Measurements from ENCODE around the gene ANO5. TPM values are rescaled to one million over a fixed set of nuclear protein-coding genes. Genes with fewer than 3 reads are reported as not detected.

ANO5 gene, protein sequence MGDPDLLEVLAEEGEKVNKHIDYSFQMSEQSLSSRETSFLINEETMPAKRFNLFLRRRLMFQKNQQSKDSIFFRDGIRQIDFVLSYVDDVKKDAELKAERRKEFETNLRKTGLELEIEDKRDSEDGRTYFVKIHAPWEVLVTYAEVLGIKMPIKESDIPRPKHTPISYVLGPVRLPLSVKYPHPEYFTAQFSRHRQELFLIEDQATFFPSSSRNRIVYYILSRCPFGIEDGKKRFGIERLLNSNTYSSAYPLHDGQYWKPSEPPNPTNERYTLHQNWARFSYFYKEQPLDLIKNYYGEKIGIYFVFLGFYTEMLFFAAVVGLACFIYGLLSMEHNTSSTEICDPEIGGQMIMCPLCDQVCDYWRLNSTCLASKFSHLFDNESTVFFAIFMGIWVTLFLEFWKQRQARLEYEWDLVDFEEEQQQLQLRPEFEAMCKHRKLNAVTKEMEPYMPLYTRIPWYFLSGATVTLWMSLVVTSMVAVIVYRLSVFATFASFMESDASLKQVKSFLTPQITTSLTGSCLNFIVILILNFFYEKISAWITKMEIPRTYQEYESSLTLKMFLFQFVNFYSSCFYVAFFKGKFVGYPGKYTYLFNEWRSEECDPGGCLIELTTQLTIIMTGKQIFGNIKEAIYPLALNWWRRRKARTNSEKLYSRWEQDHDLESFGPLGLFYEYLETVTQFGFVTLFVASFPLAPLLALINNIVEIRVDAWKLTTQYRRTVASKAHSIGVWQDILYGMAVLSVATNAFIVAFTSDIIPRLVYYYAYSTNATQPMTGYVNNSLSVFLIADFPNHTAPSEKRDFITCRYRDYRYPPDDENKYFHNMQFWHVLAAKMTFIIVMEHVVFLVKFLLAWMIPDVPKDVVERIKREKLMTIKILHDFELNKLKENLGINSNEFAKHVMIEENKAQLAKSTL
- total RNA-seq = 2.3 and 4.7 TPM in 2 replicates

GRCh38 chr11:22192642-22193347, at the start of gene ANO5:
Gene ANO5, plus strand, starts transcription at chr11:22193085. Its CDS starts 408 bp downstream, at chr11:22193493.
- DNase-seq (ENCODE audit: low read depth, low spot score) = no peak

DNA sequence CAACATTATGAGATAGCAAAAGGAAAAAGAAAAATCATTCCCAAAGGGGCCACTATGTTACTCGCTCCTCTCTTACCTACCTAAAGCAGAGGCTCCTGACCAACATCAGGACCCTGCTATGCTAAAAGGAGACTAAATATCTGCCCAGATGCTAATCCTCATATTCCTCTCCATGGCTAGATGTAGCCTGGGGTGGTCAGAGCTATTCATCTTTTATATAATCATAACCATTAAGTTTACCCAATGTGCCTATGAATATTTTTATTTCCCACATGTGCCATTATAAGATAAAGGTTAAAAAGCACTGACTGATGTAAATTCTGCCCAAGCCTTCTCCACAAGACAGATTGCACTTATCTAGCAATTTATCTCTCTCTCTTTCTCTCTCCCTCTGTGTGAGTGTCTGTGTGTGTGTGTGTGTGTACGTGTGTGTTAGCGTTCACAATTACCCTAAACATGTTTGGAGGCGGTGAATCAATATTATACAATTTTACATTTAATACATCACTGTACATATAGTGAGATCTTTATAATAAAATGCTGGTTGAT, 41.2 kb upstream of the ANO5 start:
- no peak for DNase-seq (ENCODE audit: low read depth, low spot score)

GRCh38 chr11:22157531-22157930, 35.4 kb upstream of the ANO5 start:
- no peak for DNase-seq (ENCODE audit: low read depth, low spot score)

- no peak for DNase-seq (ENCODE audit: low read depth, low spot score)
Observed at GRCh38 chr11:22161489-22161888, 31.4 kb upstream of the ANO5 start.

DNA sequence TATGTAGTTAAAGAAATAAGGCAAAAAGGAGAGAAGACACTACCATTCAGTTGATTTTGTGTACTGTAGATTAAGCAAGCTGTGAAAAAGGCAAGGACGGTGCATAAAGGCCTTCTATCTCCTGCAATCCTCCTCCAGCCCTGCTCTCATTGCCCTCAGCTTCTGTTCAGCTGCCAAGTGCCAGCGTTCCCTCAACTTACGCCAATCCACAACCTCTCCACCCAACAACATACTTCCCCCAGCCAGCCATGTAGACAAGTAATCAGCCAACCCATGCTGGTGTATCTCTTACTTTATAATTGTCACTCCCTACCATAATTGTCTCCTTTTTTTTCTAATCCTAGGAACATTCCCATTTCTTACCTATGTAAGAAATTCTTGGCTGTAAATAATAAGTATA, 30.1 kb upstream of the ANO5 start:
- DNase-seq (ENCODE audit: low read depth, low spot score) = no peak

DNA sequence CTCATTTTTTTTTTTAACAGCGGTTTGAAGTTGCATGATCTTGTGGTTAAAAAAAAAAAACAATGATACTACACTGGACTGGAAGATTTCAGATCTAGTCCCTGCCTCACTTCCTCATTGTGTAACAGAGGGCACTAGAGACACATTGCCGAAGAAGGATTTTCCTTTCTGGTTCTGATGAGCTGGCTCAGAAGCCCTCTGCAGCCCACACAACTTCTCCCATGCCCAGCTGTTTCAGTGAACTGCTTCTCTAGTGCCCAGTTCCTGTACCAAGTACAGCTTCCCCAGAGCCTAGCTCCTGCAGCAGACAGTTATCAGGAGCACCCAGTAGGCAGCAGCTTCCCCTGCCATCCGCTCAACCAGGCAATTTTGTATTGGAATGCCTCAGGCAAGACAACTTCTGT, 29.5 kb upstream of the ANO5 start:
- DNase-seq (ENCODE audit: low read depth, low spot score) = no peak

GRCh38 chr11:22165087-22165486, 27.8 kb upstream of the ANO5 start:
- DNase-seq (ENCODE audit: low read depth, low spot score) = no peak

DNA sequence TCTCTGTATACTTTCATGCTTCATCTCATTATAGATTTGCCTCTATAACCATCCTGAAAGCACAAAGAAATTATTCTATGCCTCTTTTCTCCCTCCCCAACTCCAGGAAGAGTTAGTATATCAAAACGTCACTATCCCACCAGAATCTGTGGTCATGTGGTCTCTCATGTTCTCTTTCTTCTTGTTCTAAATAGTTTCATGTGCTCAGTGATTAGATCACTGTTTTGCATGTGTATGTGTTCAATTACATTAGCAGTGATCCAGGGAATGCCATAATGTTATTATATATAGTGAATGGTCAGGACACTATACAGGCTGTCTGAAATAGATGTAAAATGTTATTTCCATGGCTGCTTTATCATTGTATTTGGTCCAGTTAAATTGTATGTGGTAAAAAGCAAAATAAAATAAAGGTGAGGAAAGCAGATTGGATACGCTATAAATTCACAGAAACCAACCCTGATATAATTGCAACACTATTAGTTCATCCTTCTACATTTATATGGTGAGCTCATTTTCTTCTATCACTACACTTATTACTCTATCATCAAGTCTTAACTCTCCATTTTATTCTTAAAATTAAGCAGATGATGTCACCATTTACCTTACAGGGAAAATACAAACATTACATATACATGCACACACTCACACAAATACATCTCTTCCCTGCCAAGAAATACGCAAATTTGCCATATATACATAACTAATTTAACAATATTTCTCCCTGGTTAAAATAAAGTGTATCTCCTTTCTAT, 26.9 kb upstream of the ANO5 start:
- DNase-seq (ENCODE audit: low read depth, low spot score) = no peak

- DNase-seq (ENCODE audit: low read depth, low spot score) = no peak
Observed at GRCh38 chr11:22169833-22170232, 23.1 kb upstream of the ANO5 start.

DNA sequence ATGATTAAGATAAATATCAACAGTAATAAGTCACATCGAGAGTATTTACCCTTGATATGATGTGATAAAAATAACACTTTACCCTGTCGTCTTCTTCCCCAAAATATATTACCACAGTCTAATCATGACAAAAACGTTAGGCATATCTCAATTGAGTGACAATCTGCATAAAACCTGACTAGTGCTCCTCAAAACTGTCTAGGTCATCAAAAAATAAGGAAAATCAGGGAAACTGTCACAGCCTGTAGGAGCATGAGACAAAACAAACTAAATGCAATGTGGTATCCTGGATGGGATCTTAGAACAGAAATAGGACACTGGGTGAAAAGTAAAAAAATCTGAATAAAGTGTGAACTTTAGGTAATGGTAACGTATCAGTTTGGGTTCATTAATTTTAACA, 19.4 kb upstream of the ANO5 start:
- DNase-seq (ENCODE audit: low read depth, low spot score) = no peak

- no peak for DNase-seq (ENCODE audit: low read depth, low spot score)
Observed at GRCh38 chr11:22177186-22177585, 15.7 kb upstream of the ANO5 start.

DNA sequence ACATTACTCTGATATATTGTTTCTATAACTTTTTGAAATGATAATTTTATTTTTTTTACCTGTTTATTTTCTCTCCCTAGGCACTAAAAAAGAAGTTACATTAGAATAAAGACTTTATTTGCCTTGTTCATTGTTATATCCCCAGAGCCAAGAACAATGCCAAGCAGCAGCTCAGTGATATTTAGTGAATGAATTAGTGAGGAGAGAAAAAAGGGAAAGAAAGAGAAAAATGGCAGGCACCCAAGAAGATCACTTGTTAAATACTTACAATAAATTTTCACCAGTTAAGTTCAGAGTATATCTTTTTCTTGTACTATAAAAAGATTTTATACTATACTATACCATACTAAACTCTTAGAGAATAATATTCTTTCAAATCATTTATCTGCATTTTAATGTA, 13.3 kb upstream of the ANO5 start:
- DNase-seq (ENCODE audit: low read depth, low spot score) = no peak

- no peak for DNase-seq (ENCODE audit: low read depth, low spot score)
Observed at GRCh38 chr11:22180131-22180530, 12.8 kb upstream of the ANO5 start.

- DNase-seq (ENCODE audit: low read depth, low spot score) = no peak
Observed at GRCh38 chr11:22189660-22190059, 3.2 kb upstream of the ANO5 start.

- DNase-seq (ENCODE audit: low read depth, low spot score) = no peak
Observed at GRCh38 chr11:22190827-22191463, 1.9 kb upstream of the ANO5 start.

DNA sequence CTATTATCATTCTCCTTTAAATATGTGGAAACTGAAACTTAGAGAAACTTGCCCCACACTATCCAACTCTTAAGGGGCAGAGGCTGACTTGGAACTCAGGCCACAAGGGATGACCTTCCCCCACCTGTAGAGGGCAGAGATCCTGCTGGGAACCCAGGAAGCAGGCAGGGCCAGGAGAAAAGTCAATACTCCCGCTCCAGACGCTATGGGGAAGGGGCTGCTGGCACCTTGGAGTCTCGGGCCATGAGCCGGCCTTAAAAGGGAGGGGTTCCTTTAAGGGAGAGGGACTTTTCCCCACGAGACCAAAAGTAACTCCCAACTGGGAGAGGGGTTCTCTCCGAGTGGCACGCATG, 620 bp upstream of the ANO5 start:
- DNase-seq (ENCODE audit: low read depth, low spot score) = no peak

GRCh38 chr11:22193348-22194051, 615 bp downstream of the ANO5 start:
- DNase-seq (ENCODE audit: low read depth, low spot score) = no peak

DNA sequence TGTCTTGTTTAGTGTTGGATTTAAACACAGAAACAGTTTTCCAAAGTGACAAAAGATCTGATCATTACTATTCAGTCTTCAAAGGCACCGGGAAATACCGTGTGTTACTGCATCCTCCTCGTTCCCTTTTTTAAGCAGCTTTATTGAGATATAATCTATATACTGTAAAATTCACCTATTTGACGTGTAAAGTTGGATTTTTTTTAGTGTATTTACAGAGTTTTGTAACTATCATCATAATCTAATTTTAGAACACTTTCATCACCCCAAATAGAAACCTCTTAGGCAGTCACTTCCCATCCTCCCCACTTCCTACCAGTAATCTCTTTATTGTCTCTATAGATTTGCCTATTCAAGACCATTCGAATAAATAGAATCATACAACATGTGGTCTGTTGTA, 1.4 kb downstream of the ANO5 start:
- no peak for DNase-seq (ENCODE audit: low read depth, low spot score)

- no peak for DNase-seq (ENCODE audit: low read depth, low spot score)
Observed at GRCh38 chr11:22194907-22195306, 2.0 kb downstream of the ANO5 start.

All from pulmonary artery endothelial cell (primary cell).